GM12874 (cell line): ENCODE data around the gene MYO1F.

ENCODE experiments used
- CTCF ChIP-seq: IDR thresholded peaks from 2 replicates; pipeline ENCODE4 v1.5.1; 2011; ENCODE audit warnings: low read depth, mild to moderate bottlenecking, control low read depth, low read length, moderate library complexity; ENCODE audit not compliant: insufficient read depth

Gene MYO1F

GRCh38 chr19:8569066-8569771 is 8.0 kb downstream of the MYO1F start:
- TF ChIP-seq CTCF, result no peak

DNA sequence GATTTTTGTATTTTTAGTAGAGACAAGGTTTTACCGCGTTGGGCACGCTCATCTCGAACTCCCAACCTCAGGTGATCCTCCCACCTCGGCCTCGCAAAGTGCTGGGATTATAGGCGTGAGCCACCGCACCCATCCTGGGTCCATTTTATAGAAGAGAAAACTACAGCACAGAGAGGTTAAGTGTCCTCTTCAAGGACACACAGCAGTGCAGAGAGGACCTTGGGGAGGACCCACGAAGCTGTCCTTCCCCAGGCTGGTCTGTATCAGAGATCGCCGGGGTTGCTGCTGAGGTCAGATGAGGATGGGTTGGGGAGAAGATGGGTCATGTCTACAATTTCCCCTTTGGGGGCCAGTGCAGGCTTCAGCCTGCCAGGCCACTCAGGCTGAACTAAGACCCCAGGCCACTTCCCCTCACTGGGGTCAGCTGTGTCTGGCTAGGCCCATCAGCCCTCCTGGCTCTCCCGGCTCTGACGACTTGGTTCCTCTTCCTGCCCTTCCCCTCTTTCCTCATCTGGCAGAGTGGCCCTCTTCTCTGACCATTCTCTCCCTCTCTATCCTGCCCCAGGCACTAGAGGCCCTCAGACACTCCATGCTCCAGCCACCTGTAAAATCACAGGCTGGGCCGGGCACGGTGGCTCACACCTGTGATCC is 9.6 kb downstream of the MYO1F start:
- no peak for TF ChIP-seq CTCF

GRCh38 chr19:8566855-8567254 is 10.4 kb downstream of the MYO1F start:
- TF ChIP-seq CTCF, result no peak

- TF ChIP-seq CTCF, result no peak
Measured at GRCh38 chr19:8561075-8561764, 16.0 kb downstream of the MYO1F start.

- TF ChIP-seq CTCF, result no peak
Measured at GRCh38 chr19:8558325-8558724, 18.9 kb downstream of the MYO1F start.

GRCh38 chr19:8557642-8558238 is 19.5 kb downstream of the MYO1F start:
- TF ChIP-seq CTCF, result no peak

GRCh38 chr19:8552810-8553209 is 24.4 kb downstream of the MYO1F start:
- TF ChIP-seq CTCF, result no peak
